ENCODE measurements around the gene LRRC63.
"Not testable (repeated sequence)": the region's sequence is repeated elsewhere in the genome, so short reads cannot be mapped to it uniquely, and the experiment has no call there.

LRRC63 gene

GRCh38 chr13:46211483-46212351 lies at the start of gene LRRC63:
LRRC63 (plus strand) TSS chr13:46211928; CDS start chr13:46213035, 1,107 bp downstream.
- DNase-seq (ENCODE audit: low read depth): peak; percentile 66

GRCh38 chr13:46162741-46163140 lies 49.0 kb upstream of the LRRC63 start:
- not testable (repeated sequence) for DNase-seq (ENCODE audit: low read depth)

- no peak for DNase-seq (ENCODE audit: low read depth)
Observed at GRCh38 chr13:46164661-46165060, 47.1 kb upstream of the LRRC63 start.

GRCh38 chr13:46165485-46166223 lies 46.1 kb upstream of the LRRC63 start:
- no peak for DNase-seq (ENCODE audit: low read depth)

- DNase-seq (ENCODE audit: low read depth): no peak
Observed at GRCh38 chr13:46166224-46166584, 45.5 kb upstream of the LRRC63 start.

GRCh38 chr13:46166947-46167610 lies 44.6 kb upstream of the LRRC63 start:
- DNase-seq (ENCODE audit: low read depth): no peak

GRCh38 chr13:46168341-46168740 lies 43.4 kb upstream of the LRRC63 start:
- DNase-seq (ENCODE audit: low read depth): no peak

- no peak for DNase-seq (ENCODE audit: low read depth)
Observed at GRCh38 chr13:46168783-46169182, 42.9 kb upstream of the LRRC63 start.

GRCh38 chr13:46169758-46170157 lies 42.0 kb upstream of the LRRC63 start:
- no peak for DNase-seq (ENCODE audit: low read depth)

- DNase-seq (ENCODE audit: low read depth): no peak
Observed at GRCh38 chr13:46170268-46170667, 41.5 kb upstream of the LRRC63 start.

GRCh38 chr13:46170687-46171086 lies 41.0 kb upstream of the LRRC63 start:
- DNase-seq (ENCODE audit: low read depth): no peak

GRCh38 chr13:46171217-46171616 lies 40.5 kb upstream of the LRRC63 start:
- DNase-seq (ENCODE audit: low read depth): no peak

- DNase-seq (ENCODE audit: low read depth): no peak
Observed at GRCh38 chr13:46171739-46172138, 40.0 kb upstream of the LRRC63 start.

- DNase-seq (ENCODE audit: low read depth): no peak
Observed at GRCh38 chr13:46172531-46172991, 39.2 kb upstream of the LRRC63 start.

- no peak for DNase-seq (ENCODE audit: low read depth)
Observed at GRCh38 chr13:46173656-46174055, 38.1 kb upstream of the LRRC63 start.

GRCh38 chr13:46176756-46177155 lies 35.0 kb upstream of the LRRC63 start:
- DNase-seq (ENCODE audit: low read depth): no peak

GRCh38 chr13:46178143-46178542 lies 33.6 kb upstream of the LRRC63 start:
- DNase-seq (ENCODE audit: low read depth): no peak

GRCh38 chr13:46178821-46179220 lies 32.9 kb upstream of the LRRC63 start:
- no peak for DNase-seq (ENCODE audit: low read depth)

- DNase-seq (ENCODE audit: low read depth): peak; percentile 60
Observed at GRCh38 chr13:46179491-46179908, 32.2 kb upstream of the LRRC63 start.

- no peak for DNase-seq (ENCODE audit: low read depth)
Observed at GRCh38 chr13:46179969-46180763, 31.6 kb upstream of the LRRC63 start.

GRCh38 chr13:46181377-46181839 lies 30.3 kb upstream of the LRRC63 start:
- DNase-seq (ENCODE audit: low read depth): no peak

All from stimulated activated CD8-positive, alpha-beta memory T cell treated with anti-CD3 and anti-CD28 coated beads, Interleukin-7, amount 100 ng/mL, for 24 hours (primary cell).